Naive thymus-derived CD8-positive, alpha-beta T cell (primary cell): ENCODE results near the gene HDAC9. TPM values are rescaled to one million over a fixed set of nuclear protein-coding genes. Genes with fewer than 3 reads are reported as not detected.

Experiments used
- ATAC-seq, 2 donors: fragments of 150-1000 bp; cut with Tn5 transposase in 1 of 2; sonication (Bioruptor Pico), chemical (Tn5 transposase) in 1 of 2; 1 replicate in 1 of 2; 2 replicates in 1 of 2; pipeline ENCODE4 v1.10.0; 2021; ENCODE audit warnings: mild to moderate bottlenecking in 2 of 2, moderate library complexity in 2 of 2
- POLR2A ChIA-PET: fragments of 350-600 bp; sonication (Branson Sonifier 250); formaldehyde crosslinking; loops from one replicate; lab custom pipeline; 2021; ENCODE audit warnings: antibody characterized with exemption; lab: Charles Lee
- DNase-seq, 10 donors: peaks; one replicate each; pipeline versions ENCODE4 v3.0.0 to v3.0.0-alpha.2; 2020 to 2022
- H3K27ac Mint-ChIP-seq, 10 donors: one replicate each; pipeline ENCODE4 v1.8.0; 2020 to 2022; ENCODE audit warnings: mild to moderate bottlenecking in 10 of 10, mixed read lengths in 10 of 10, moderate library complexity in 4 of 10, inconsistent platforms in 1 of 10
- H3K27me3 Mint-ChIP-seq, 5 donors: one replicate each; pipeline ENCODE4 v1.8.0; 2021 to 2022; ENCODE audit warnings: mixed read lengths in 5 of 5
- H3K36me3 Mint-ChIP-seq, 3 donors: one replicate each; pipeline ENCODE4 v1.8.0; 2020 to 2022; ENCODE audit warnings: mixed read lengths in 3 of 3, mild to moderate bottlenecking in 2 of 3, inconsistent platforms in 1 of 3
- H3K4me1 Mint-ChIP-seq, 4 donors: one replicate each; pipeline ENCODE4 v1.8.0; 2021 to 2022; ENCODE audit warnings: mixed read lengths in 4 of 4
- H3K4me3 Mint-ChIP-seq, 10 donors: one replicate each; pipeline ENCODE4 v1.8.0; 2020 to 2022; ENCODE audit warnings: mild to moderate bottlenecking in 10 of 10, mixed read lengths in 10 of 10, moderate library complexity in 6 of 10, inconsistent platforms in 1 of 10
- H3K9me3 Mint-ChIP-seq, 9 donors: one replicate each; pipeline ENCODE4 v1.8.0; 2020 to 2022; ENCODE audit warnings: mixed read lengths in 9 of 9, mild to moderate bottlenecking in 3 of 9, inconsistent platforms in 1 of 9, moderate library complexity in 1 of 9
- polyA plus RNA-seq, 3 donors: library from polyadenylated mRNA; unstranded; fragments of 300-500 nt; fragmentation: Illumina TruSeq; gene quantifications; one replicate each; pipeline ENCODE4 v1.2.3, GENCODE V29; 2021
- total RNA-seq, 8 experiments: library from RNA in 2 of 8; stranded (reverse) in 2 of 8; gene quantifications; one replicate each; pipeline ENCODE4 v1.2.3 and lab custom pipeline; 2021 to 2026

The HDAC9 gene
- total and polyA plus RNA-seq, 5 experiments from 2014 or later: 0.03 to 3.1 (median 2.0) TPM

- H3K4me1 Mint-ChIP-seq: no peaks in the 10 kb centered on the region
- H3K27ac Mint-ChIP-seq: no peak overlapping the region
- no peaks in the 10 kb centered on the region for H3K27me3 Mint-ChIP-seq
- H3K36me3 Mint-ChIP-seq: no peaks in the 10 kb centered on the region
- H3K9me3 Mint-ChIP-seq: peaks cover 0 to 24% (median 0%) of the 10 kb centered on the region in 9 donors
- ATAC-seq (no peak), DNase-seq (no peak)
- no peak overlapping the region for H3K4me3 Mint-ChIP-seq
- POLR2A ChIA-PET: no interaction called here
Observed at GRCh38 chr7:18858232-18858631, 362.7 kb downstream of the HDAC9 start.

GRCh38 chr7:18859318-18859717 lies 363.8 kb downstream of the HDAC9 start:
- POLR2A ChIA-PET: no interaction called here
- H3K4me1 Mint-ChIP-seq: no peaks in the 10 kb centered on the region
- H3K27ac Mint-ChIP-seq: no peak overlapping the region
- H3K36me3 Mint-ChIP-seq: no peaks in the 10 kb centered on the region
- H3K27me3 Mint-ChIP-seq: no peaks in the 10 kb centered on the region
- H3K9me3 Mint-ChIP-seq: peaks cover 0 to 30% (median 3%) of the 10 kb centered on the region in 9 donors
- H3K4me3 Mint-ChIP-seq: no peak overlapping the region
- DNase-seq: no peak
- no peak for ATAC-seq

GRCh38 chr7:18860221-18860620 lies 364.7 kb downstream of the HDAC9 start:
- POLR2A ChIA-PET: no interaction called here
- no peak overlapping the region for H3K27ac Mint-ChIP-seq
- DNase-seq: no peak
- no peak for ATAC-seq
- H3K27me3 Mint-ChIP-seq: no peaks in the 10 kb centered on the region
- no peaks in the 10 kb centered on the region for H3K36me3 Mint-ChIP-seq
- no peaks in the 10 kb centered on the region for H3K4me1 Mint-ChIP-seq
- H3K9me3 Mint-ChIP-seq: peaks cover 0 to 24% (median 5%) of the 10 kb centered on the region in 9 donors
- H3K4me3 Mint-ChIP-seq: no peak overlapping the region

GRCh38 chr7:18861514-18862118 lies 366.1 kb downstream of the HDAC9 start:
- POLR2A ChIA-PET: no interaction called here
- Mint-ChIP-seq H3K27ac (no peak overlapping the region), H3K36me3 (no peaks in the 10 kb centered on the region), H3K27me3 (no peaks in the 10 kb centered on the region), H3K4me1 (no peaks in the 10 kb centered on the region), H3K9me3 (peaks cover 0 to 30% (median 5%) of the 10 kb centered on the region in 9 donors), H3K4me3 (no peak overlapping the region)
- ATAC-seq (no peak), DNase-seq (no peak)

- DNase-seq (no peak), ATAC-seq (no peak)
- Mint-ChIP-seq H3K36me3 (no peaks in the 10 kb centered on the region), H3K4me1 (no peaks in the 10 kb centered on the region), H3K27ac (no peak overlapping the region), H3K4me3 (no peak overlapping the region), H3K9me3 (peaks cover 0 to 33% (median 5%) of the 10 kb centered on the region in 9 donors), H3K27me3 (no peaks in the 10 kb centered on the region)
- POLR2A ChIA-PET: no interaction called here
Observed at GRCh38 chr7:18864967-18865366, 369.4 kb downstream of the HDAC9 start.

GRCh38 chr7:18866359-18867036 lies 370.9 kb downstream of the HDAC9 start:
- Mint-ChIP-seq H3K27me3 (no peaks in the 10 kb centered on the region), H3K4me1 (no peaks in the 10 kb centered on the region), H3K9me3 (peaks cover 0 to 33% (median 5%) of the 10 kb centered on the region in 9 donors), H3K4me3 (no peak overlapping the region), H3K36me3 (no peaks in the 10 kb centered on the region), H3K27ac (no peak overlapping the region)
- DNase-seq: no peak
- POLR2A ChIA-PET: no interaction called here
- no peak for ATAC-seq

GRCh38 chr7:18872344-18872743 lies 376.8 kb downstream of the HDAC9 start:
- Mint-ChIP-seq H3K27me3 (no peaks in the 10 kb centered on the region), H3K9me3 (peaks cover 0 to 13% (median 3%) of the 10 kb centered on the region in 9 donors), H3K4me1 (no peaks in the 10 kb centered on the region), H3K4me3 (no peak overlapping the region), H3K27ac (no peak overlapping the region), H3K36me3 (no peaks in the 10 kb centered on the region)
- POLR2A ChIA-PET: no interaction called here
- ATAC-seq (no peak), DNase-seq (no peak)

GRCh38 chr7:18873734-18874336 lies 378.3 kb downstream of the HDAC9 start:
- no peaks in the 10 kb centered on the region for H3K27me3 Mint-ChIP-seq
- DNase-seq (no peak), ATAC-seq (no peak)
- no peaks in the 10 kb centered on the region for H3K36me3 Mint-ChIP-seq
- H3K27ac Mint-ChIP-seq: no peak overlapping the region
- H3K4me1 Mint-ChIP-seq: no peaks in the 10 kb centered on the region
- no peak overlapping the region for H3K4me3 Mint-ChIP-seq
- H3K9me3 Mint-ChIP-seq: peaks cover 0 to 28% (median 3%) of the 10 kb centered on the region in 9 donors
- POLR2A ChIA-PET: no interaction called here

- no peaks in the 10 kb centered on the region for H3K27me3 Mint-ChIP-seq
- no peak overlapping the region for H3K27ac Mint-ChIP-seq
- ATAC-seq (no peak), DNase-seq (no peak)
- H3K4me3 Mint-ChIP-seq: no peak overlapping the region
- H3K36me3 Mint-ChIP-seq: no peaks in the 10 kb centered on the region
- POLR2A ChIA-PET: no interaction called here
- no peaks in the 10 kb centered on the region for H3K4me1 Mint-ChIP-seq
- H3K9me3 Mint-ChIP-seq: peaks cover 0 to 38% (median 3%) of the 10 kb centered on the region in 9 donors
Observed at GRCh38 chr7:18874880-18875279, 379.3 kb downstream of the HDAC9 start.

GRCh38 chr7:18877874-18878273 lies 382.3 kb downstream of the HDAC9 start:
- ATAC-seq (no peak), DNase-seq (no peak)
- Mint-ChIP-seq H3K9me3 (peaks cover 0 to 49% (median 4%) of the 10 kb centered on the region in 9 donors), H3K4me3 (no peak overlapping the region), H3K4me1 (no peaks in the 10 kb centered on the region), H3K36me3 (no peaks in the 10 kb centered on the region), H3K27ac (no peak overlapping the region), H3K27me3 (no peaks in the 10 kb centered on the region)
- POLR2A ChIA-PET: no interaction called here

- Mint-ChIP-seq H3K4me1 (no peaks in the 10 kb centered on the region), H3K27ac (no peak overlapping the region), H3K4me3 (no peak overlapping the region), H3K36me3 (no peaks in the 10 kb centered on the region), H3K9me3 (peaks cover 0 to 9% (median 0%) of the 10 kb centered on the region in 9 donors), H3K27me3 (no peaks in the 10 kb centered on the region)
- no peak for ATAC-seq
- POLR2A ChIA-PET: no interaction called here
- no peak for DNase-seq
Observed at GRCh38 chr7:18886832-18887231, 391.3 kb downstream of the HDAC9 start.

- POLR2A ChIA-PET: no interaction called here
- Mint-ChIP-seq H3K9me3 (peaks cover 0 to 9% (median 0%) of the 10 kb centered on the region in 9 donors), H3K27ac (no peak overlapping the region), H3K4me3 (no peak overlapping the region), H3K27me3 (no peaks in the 10 kb centered on the region), H3K4me1 (no peaks in the 10 kb centered on the region), H3K36me3 (no peaks in the 10 kb centered on the region)
- ATAC-seq (no peak), DNase-seq (no peak)
Observed at GRCh38 chr7:18889436-18889835, 393.9 kb downstream of the HDAC9 start.

GRCh38 chr7:18890134-18890533 lies 394.6 kb downstream of the HDAC9 start:
- ATAC-seq (no peak), DNase-seq (no peak)
- Mint-ChIP-seq H3K9me3 (peaks cover 0 to 9% (median 0%) of the 10 kb centered on the region in 9 donors), H3K4me1 (no peaks in the 10 kb centered on the region), H3K36me3 (no peaks in the 10 kb centered on the region), H3K4me3 (no peak overlapping the region), H3K27me3 (no peaks in the 10 kb centered on the region), H3K27ac (no peak overlapping the region)
- POLR2A ChIA-PET: no interaction called here
